Brain pericyte (primary cell): ENCODE data around the gene MPZL1.
A peak's percentile ranks its signal among the peaks of the same experiment; 100 is the strongest.

Source experiments
- DNase-seq: peaks from one replicate; pipeline ENCODE4 v3.0.0-alpha.2; 2012; ENCODE audit warnings: low read depth, low spot score

The MPZL1 gene

GRCh38 chr1:167695147-167695546 is 26.6 kb upstream of the MPZL1 start:
- no peak for DNase-seq

- DNase-seq: no peak
Measured at GRCh38 chr1:167695756-167696561, 25.8 kb upstream of the MPZL1 start.

- DNase-seq: no peak
Measured at GRCh38 chr1:167697667-167698141, 24.1 kb upstream of the MPZL1 start.

GRCh38 chr1:167698313-167698712 is 23.5 kb upstream of the MPZL1 start:
- no peak for DNase-seq

- no peak for DNase-seq
Measured at GRCh38 chr1:167701510-167701909, 20.3 kb upstream of the MPZL1 start.

GRCh38 chr1:167703557-167703956 is 18.2 kb upstream of the MPZL1 start:
- no peak for DNase-seq

GRCh38 chr1:167704715-167705114 is 17.1 kb upstream of the MPZL1 start:
- DNase-seq: no peak

GRCh38 chr1:167705250-167705649 is 16.5 kb upstream of the MPZL1 start:
- DNase-seq: no peak

- DNase-seq: no peak
Measured at GRCh38 chr1:167706363-167706762, 15.4 kb upstream of the MPZL1 start.

- DNase-seq: no peak
Measured at GRCh38 chr1:167706931-167707877, 14.6 kb upstream of the MPZL1 start.

GRCh38 chr1:167707942-167708341 is 13.8 kb upstream of the MPZL1 start:
- no peak for DNase-seq

- DNase-seq: no peak
Measured at GRCh38 chr1:167708940-167709389, 12.8 kb upstream of the MPZL1 start.

- no peak for DNase-seq
Measured at GRCh38 chr1:167710836-167711235, 10.9 kb upstream of the MPZL1 start.

- DNase-seq: no peak
Measured at GRCh38 chr1:167711797-167712196, 10.0 kb upstream of the MPZL1 start.

- no peak for DNase-seq
Measured at GRCh38 chr1:167713330-167714081, 8.3 kb upstream of the MPZL1 start.

GRCh38 chr1:167714098-167714438 is 7.7 kb upstream of the MPZL1 start:
- no peak for DNase-seq

- peak; percentile 59 for DNase-seq
Measured at GRCh38 chr1:167714439-167715156, 7.2 kb upstream of the MPZL1 start.

- peak; percentile 71 for DNase-seq
Measured at GRCh38 chr1:167715157-167715999, 6.4 kb upstream of the MPZL1 start.

- DNase-seq: no peak
Measured at GRCh38 chr1:167716000-167716271, 5.8 kb upstream of the MPZL1 start.

GRCh38 chr1:167717351-167717750 is 4.4 kb upstream of the MPZL1 start:
- DNase-seq: no peak
